Vagina (tissue), 2 donors: Measurements from ENCODE around the gene PHLDB2. TPM values are rescaled to one million over a fixed set of nuclear protein-coding genes. Genes with fewer than 3 reads are reported as not detected.

ENCODE experiments used
- DNase-seq, 2 donors: peaks; one replicate each; pipeline ENCODE4 v3.0.0-alpha.2; 2017; ENCODE audit errors: extremely low spot score in 2 of 2
- H3K27ac ChIP-seq: fragments of 200-600 bp; sonication (generic); one replicate; pipeline ENCODE4 v1.5.1; 2019
- H3K27me3 ChIP-seq: fragments of 200-600 bp; sonication (generic); one replicate; pipeline ENCODE4 v1.5.1; 2019
- H3K36me3 ChIP-seq, 2 donors: fragments of 200-600 bp; sonication (generic); one replicate each; pipeline ENCODE4 v1.5.1; 2017 to 2019
- H3K4me1 ChIP-seq: fragments of 200-600 bp; sonication (generic); one replicate; pipeline ENCODE4 v1.5.1; 2019
- H3K4me3 ChIP-seq, 2 donors: fragments of 200-600 bp; sonication (generic); 1 replicate in 1 of 2; 2 replicates in 1 of 2; pipeline ENCODE4 v1.5.1; 2016 to 2019
- H3K9me3 ChIP-seq: fragments of 200-600 bp; sonication (generic); one replicate; pipeline ENCODE4 v1.5.1; 2019
- POLR2A ChIP-seq, 2 donors: fragments of 450-650 bp; IDR thresholded peaks; one replicate each; pipeline ENCODE4 v1.6.1; 2017; ENCODE audit warnings: antibody characterized with exemption in 2 of 2, mild to moderate bottlenecking in 2 of 2, moderate library complexity in 2 of 2
- POLR2AphosphoS5 ChIP-seq, 2 donors: sonication (generic); formaldehyde crosslinking; IDR thresholded peaks; one replicate each; pipeline ENCODE4 v1.9.0; 2017; ENCODE audit warnings: antibody characterized with exemption in 2 of 2, mild to moderate bottlenecking in 2 of 2, low read depth in 1 of 2; ENCODE audit not compliant: insufficient read depth in 1 of 2
- intact Hi-C: fragments of 100-400 bp; cut with DNase I; formaldehyde crosslinking; loops from one replicate; pipeline ENCODE4 v1.15.1; 2023
- total RNA-seq: library from RNA; depleted of rRNA; stranded (reverse); fragments of >200 nt; gene quantifications from one replicate; pipeline ENCODE4 v1.2.3, GENCODE V29; 2016
- TF ChIP-seq, protein P1 (sequence below), 3 experiments: fragments of 450-650 bp in 2 of 3; fragments of 200-600 bp in 1 of 3; sonication (generic) in 1 of 3; IDR thresholded peaks; one replicate each; pipeline ENCODE4 v1.5.1; 2017 to 2019; ENCODE audit warnings: antibody characterized with exemption in 3 of 3, mild to moderate bottlenecking in 2 of 3, moderate library complexity in 2 of 3

PHLDB2 gene
- total RNA-seq = 66.8 TPM

- TF ChIP-seq POLR2AphosphoS5 (IDR thresholded peaks at IDR 0.05; ENCODE audit: insufficient read depth in 1 of 2, low read depth in 1 of 2) (peak; percentile 68 to 82), POLR2A (IDR thresholded peaks at IDR 0.05) (peak in 1 of 2 donors; percentile 27)
- TF ChIP-seq, protein P1, sequence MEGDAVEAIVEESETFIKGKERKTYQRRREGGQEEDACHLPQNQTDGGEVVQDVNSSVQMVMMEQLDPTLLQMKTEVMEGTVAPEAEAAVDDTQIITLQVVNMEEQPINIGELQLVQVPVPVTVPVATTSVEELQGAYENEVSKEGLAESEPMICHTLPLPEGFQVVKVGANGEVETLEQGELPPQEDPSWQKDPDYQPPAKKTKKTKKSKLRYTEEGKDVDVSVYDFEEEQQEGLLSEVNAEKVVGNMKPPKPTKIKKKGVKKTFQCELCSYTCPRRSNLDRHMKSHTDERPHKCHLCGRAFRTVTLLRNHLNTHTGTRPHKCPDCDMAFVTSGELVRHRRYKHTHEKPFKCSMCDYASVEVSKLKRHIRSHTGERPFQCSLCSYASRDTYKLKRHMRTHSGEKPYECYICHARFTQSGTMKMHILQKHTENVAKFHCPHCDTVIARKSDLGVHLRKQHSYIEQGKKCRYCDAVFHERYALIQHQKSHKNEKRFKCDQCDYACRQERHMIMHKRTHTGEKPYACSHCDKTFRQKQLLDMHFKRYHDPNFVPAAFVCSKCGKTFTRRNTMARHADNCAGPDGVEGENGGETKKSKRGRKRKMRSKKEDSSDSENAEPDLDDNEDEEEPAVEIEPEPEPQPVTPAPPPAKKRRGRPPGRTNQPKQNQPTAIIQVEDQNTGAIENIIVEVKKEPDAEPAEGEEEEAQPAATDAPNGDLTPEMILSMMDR (IDR thresholded peaks at IDR 0.05) = no peak
- no peaks in the 10 kb centered on the region for H3K36me3 ChIP-seq
- peak within 1 kb of the TSS; percentile 72 to 89 for H3K4me3 ChIP-seq
- H3K27me3 ChIP-seq = no peaks in the 10 kb centered on the region
- intact Hi-C loops = loop anchor here (2.0 kb wide), 1 partner anchor 57 kb away; no protein-coding TSS in a partner anchor
- no peaks in the 10 kb centered on the region for H3K9me3 ChIP-seq
- H3K27ac ChIP-seq = peak within 1 kb of the TSS; percentile 97
- DNase-seq = peak in 1 of 2 donors; percentile 94
- H3K4me1 ChIP-seq = peaks cover 35% of the 10 kb centered on the region
Measured at GRCh38 chr3:111859061-111859973, at the start of gene PHLDB2. TSS of gene PHLDB2 (plus strand) at chr3:111859265. CDS start at chr3:111884078, 24,813 bp downstream.

DNA sequence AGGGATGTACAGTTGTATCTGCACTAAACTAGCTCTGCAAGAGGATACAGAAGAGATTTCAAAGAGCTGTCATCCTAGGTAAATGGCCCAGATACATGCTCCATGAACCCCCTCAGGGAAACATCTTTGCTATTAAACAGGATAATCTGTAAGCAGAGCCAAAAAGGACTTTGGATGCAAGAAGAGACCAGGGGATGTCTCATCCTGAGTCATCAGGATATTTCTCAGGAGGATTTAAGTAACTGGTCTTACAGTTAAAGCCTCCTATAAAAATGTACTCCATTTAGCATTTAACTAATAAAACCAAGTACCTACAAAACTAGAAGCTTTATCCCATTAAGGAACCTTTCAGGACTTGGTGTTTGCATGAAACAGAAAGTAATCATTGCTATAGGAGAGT is 48.2 kb upstream of the PHLDB2 start:
- H3K9me3 ChIP-seq = no peaks in the 10 kb centered on the region
- peak overlapping the region; percentile 28 for H3K27ac ChIP-seq
- H3K4me1 ChIP-seq = peaks cover 41% of the 10 kb centered on the region
- no peaks in the 10 kb centered on the region for H3K36me3 ChIP-seq
- peak in 1 of 2 donors; percentile 74 for TF ChIP-seq POLR2AphosphoS5 (IDR thresholded peaks at IDR 0.05; ENCODE audit: insufficient read depth in 1 of 2, low read depth in 1 of 2)
- TF ChIP-seq, protein P1 (IDR thresholded peaks at IDR 0.05) = no peak
- intact Hi-C loops = no loop called here
- H3K4me3 ChIP-seq = no peak overlapping the region
- H3K27me3 ChIP-seq = no peaks in the 10 kb centered on the region
- no peak for DNase-seq

DNA sequence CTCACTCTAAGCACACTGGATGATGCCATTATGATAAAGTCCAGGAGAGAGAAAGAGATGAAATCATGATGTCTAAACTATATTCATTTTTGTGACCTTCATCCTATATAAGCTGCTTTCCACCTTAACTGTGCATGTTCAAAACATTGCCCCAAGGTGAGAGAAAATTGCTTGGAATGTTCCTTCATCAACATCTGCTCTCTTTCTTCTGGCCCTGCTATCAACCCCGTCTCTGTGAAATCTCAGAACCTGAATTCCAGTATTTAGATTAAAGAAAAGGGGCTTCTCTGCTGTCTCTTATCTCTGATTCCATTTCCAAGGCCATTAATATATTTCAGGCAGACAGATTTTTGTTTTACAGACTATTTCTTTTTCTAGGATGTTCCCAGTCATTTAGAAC is 47.3 kb upstream of the PHLDB2 start:
- DNase-seq = no peak
- no peaks in the 10 kb centered on the region for H3K27me3 ChIP-seq
- TF ChIP-seq POLR2AphosphoS5 (IDR thresholded peaks at IDR 0.05; ENCODE audit: insufficient read depth in 1 of 2, low read depth in 1 of 2) (no peak), POLR2A (IDR thresholded peaks at IDR 0.05) (no peak)
- TF ChIP-seq, protein P1 (IDR thresholded peaks at IDR 0.05) = no peak
- no peak overlapping the region for H3K4me3 ChIP-seq
- H3K36me3 ChIP-seq = no peaks in the 10 kb centered on the region
- H3K27ac ChIP-seq = no peak overlapping the region
- peaks cover 41% of the 10 kb centered on the region for H3K4me1 ChIP-seq
- intact Hi-C loops = no loop called here
- H3K9me3 ChIP-seq = no peaks in the 10 kb centered on the region

DNA sequence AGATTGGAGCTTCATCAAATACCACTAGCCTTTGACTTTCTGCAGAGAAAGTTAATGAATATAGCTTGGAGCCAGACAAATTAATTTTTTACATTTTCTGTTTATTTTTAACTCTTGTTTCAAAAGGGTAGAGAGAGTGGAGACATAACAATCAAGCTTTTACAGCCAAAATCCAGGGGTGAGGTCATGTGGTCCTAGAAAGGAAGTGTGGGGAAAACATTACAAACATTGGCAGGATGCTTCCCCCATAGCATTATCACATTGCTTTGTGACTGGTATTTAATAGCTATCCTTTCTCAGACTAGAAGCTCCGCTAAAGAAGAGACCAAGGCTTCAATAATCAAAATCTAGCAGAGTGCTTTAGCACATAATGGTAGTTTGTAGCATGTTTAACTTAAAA is 46.4 kb upstream of the PHLDB2 start:
- H3K9me3 ChIP-seq = no peaks in the 10 kb centered on the region
- no peak for DNase-seq
- TF ChIP-seq POLR2A (IDR thresholded peaks at IDR 0.05) (no peak), POLR2AphosphoS5 (IDR thresholded peaks at IDR 0.05; ENCODE audit: insufficient read depth in 1 of 2, low read depth in 1 of 2) (no peak)
- TF ChIP-seq, protein P1 (IDR thresholded peaks at IDR 0.05) = no peak
- no peak overlapping the region for H3K27ac ChIP-seq
- H3K4me3 ChIP-seq = no peak overlapping the region
- no peaks in the 10 kb centered on the region for H3K36me3 ChIP-seq
- peaks cover 41% of the 10 kb centered on the region for H3K4me1 ChIP-seq
- no peaks in the 10 kb centered on the region for H3K27me3 ChIP-seq
- intact Hi-C loops = no loop called here

- Histone ChIP-seq H3K9me3 (no peaks in the 10 kb centered on the region), H3K4me1 (peaks cover 37% of the 10 kb centered on the region), H3K27ac (no peak overlapping the region), H3K27me3 (no peaks in the 10 kb centered on the region), H3K4me3 (no peak overlapping the region), H3K36me3 (no peaks in the 10 kb centered on the region)
- TF ChIP-seq POLR2A (IDR thresholded peaks at IDR 0.05) (no peak), POLR2AphosphoS5 (IDR thresholded peaks at IDR 0.05; ENCODE audit: insufficient read depth in 1 of 2, low read depth in 1 of 2) (no peak)
- TF ChIP-seq, protein P1 (IDR thresholded peaks at IDR 0.05) = no peak
- intact Hi-C loops = no loop called here
- DNase-seq = no peak
Measured at GRCh38 chr3:111813441-111813840, 45.6 kb upstream of the PHLDB2 start.
